ENCODE data around the gene KIF1A. TPM values are rescaled to one million over a fixed set of nuclear protein-coding genes. Genes with fewer than 3 reads are reported as not detected.

The KIF1A gene
- total RNA-seq, 4 donors from 2014 or later: 2.9 to 15.9 (median 3.2) TPM

GRCh38 chr2:240775905-240776304, 44.1 kb downstream of the KIF1A start:
- Histone ChIP-seq H3K4me1 (no peaks in the 10 kb centered on the region), H3K27ac (no peak overlapping the region), H3K9me3 (no peaks in the 10 kb centered on the region), H3K36me3 (no peaks in the 10 kb centered on the region), H3K27me3 (peaks cover 21% of the 10 kb centered on the region), H3K4me3 (no peak overlapping the region)
- no peak for DNase-seq (ENCODE audit: low spot score in 2 of 2)
- WGBS: 92% methylated on average over 8 of the region's 8 CpGs
- no peak for TF ChIP-seq EP300 (IDR thresholded peaks at IDR 0.05)

DNA sequence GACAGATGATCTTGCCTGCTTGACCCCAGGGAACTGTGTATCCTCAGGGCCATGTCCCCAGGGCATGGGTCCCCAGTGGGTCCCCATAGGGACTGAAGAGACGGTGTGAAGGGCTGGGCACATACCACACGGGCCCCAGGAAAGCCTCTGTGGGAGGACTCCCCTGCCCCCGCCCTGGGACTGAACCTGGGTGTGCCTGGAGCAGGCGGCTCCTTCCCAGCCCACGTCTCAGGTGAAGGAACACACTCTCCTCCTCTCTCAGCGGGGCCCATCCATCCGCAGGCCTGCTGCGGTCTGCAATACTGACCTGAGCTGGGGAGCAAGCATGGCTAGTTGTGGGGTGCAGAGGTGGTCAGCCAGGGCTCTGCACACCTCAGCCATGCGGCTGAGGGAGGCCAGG, 45.2 kb downstream of the KIF1A start:
- Histone ChIP-seq H3K27ac (no peak overlapping the region), H3K9me3 (no peaks in the 10 kb centered on the region), H3K36me3 (no peaks in the 10 kb centered on the region), H3K27me3 (peaks cover 15% of the 10 kb centered on the region), H3K4me3 (no peak overlapping the region), H3K4me1 (no peaks in the 10 kb centered on the region)
- TF ChIP-seq POLR2AphosphoS5 (IDR thresholded peaks at IDR 0.05): no peak
- TF ChIP-seq POLR2A (IDR thresholded peaks at IDR 0.05): no peak
- no peak for TF ChIP-seq CTCF (IDR thresholded peaks at IDR 0.05)
- 88% methylated on average over 3 of the region's 9 CpGs for WGBS
- DNase-seq (ENCODE audit: low spot score in 2 of 2): no peak

- Histone ChIP-seq H3K4me1 (no peaks in the 10 kb centered on the region), H3K4me3 (no peak overlapping the region), H3K27ac (no peak overlapping the region), H3K9me3 (no peaks in the 10 kb centered on the region), H3K36me3 (no peaks in the 10 kb centered on the region), H3K27me3 (no peaks in the 10 kb centered on the region)
- WGBS: 93% methylated on average over 4 of the region's 7 CpGs
- DNase-seq (ENCODE audit: low spot score in 2 of 2): no peak
- TF ChIP-seq POLR2AphosphoS5 (IDR thresholded peaks at IDR 0.05) (no peak), CTCF (IDR thresholded peaks at IDR 0.05) (no peak), EP300 (IDR thresholded peaks at IDR 0.05) (no peak), POLR2A (IDR thresholded peaks at IDR 0.05) (no peak)
Measured at GRCh38 chr2:240769096-240769495, 50.9 kb downstream of the KIF1A start.

GRCh38 chr2:240768216-240768615, 51.8 kb downstream of the KIF1A start:
- 79% methylated on average over 6 of the region's 7 CpGs for WGBS
- H3K36me3 ChIP-seq: no peaks in the 10 kb centered on the region
- H3K4me3 ChIP-seq: no peak overlapping the region
- DNase-seq (ENCODE audit: low spot score in 2 of 2): no peak
- no peaks in the 10 kb centered on the region for H3K4me1 ChIP-seq
- H3K9me3 ChIP-seq: no peaks in the 10 kb centered on the region
- H3K27ac ChIP-seq: no peak overlapping the region
- no peak for TF ChIP-seq EP300 (IDR thresholded peaks at IDR 0.05)
- TF ChIP-seq POLR2AphosphoS5 (IDR thresholded peaks at IDR 0.05): no peak
- no peak for TF ChIP-seq CTCF (IDR thresholded peaks at IDR 0.05)
- TF ChIP-seq POLR2A (IDR thresholded peaks at IDR 0.05): no peak
- no peaks in the 10 kb centered on the region for H3K27me3 ChIP-seq

DNA sequence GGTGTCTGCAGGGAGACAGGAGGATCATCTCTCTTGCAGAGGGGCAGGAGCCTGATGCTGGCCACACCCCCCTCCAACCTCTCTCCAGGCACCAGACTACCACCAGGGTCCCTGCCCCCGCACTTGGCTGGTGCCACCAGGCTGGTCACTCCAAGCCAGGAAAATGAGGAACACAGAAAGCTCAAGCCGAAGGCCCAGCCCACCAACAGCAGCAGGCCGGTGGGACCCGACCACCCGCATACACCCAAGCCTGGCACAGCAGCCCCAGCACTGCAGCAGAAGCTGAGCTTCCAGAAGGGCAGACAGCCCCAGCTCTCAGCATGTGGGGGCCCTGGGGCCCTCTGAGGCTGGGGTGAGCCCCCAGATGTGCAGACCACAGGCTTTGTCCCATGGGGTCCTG, 52.7 kb downstream of the KIF1A start:
- Histone ChIP-seq H3K36me3 (no peaks in the 10 kb centered on the region), H3K9me3 (no peaks in the 10 kb centered on the region), H3K27me3 (no peaks in the 10 kb centered on the region), H3K4me3 (no peak overlapping the region), H3K4me1 (no peaks in the 10 kb centered on the region), H3K27ac (no peak overlapping the region)
- no peak for TF ChIP-seq POLR2AphosphoS5 (IDR thresholded peaks at IDR 0.05)
- no peak for TF ChIP-seq POLR2A (IDR thresholded peaks at IDR 0.05)
- no peak for TF ChIP-seq CTCF (IDR thresholded peaks at IDR 0.05)
- TF ChIP-seq EP300 (IDR thresholded peaks at IDR 0.05): no peak
- DNase-seq (ENCODE audit: low spot score in 2 of 2): no peak
- 100% methylated on average over 1 of the region's 5 CpGs for WGBS

DNA sequence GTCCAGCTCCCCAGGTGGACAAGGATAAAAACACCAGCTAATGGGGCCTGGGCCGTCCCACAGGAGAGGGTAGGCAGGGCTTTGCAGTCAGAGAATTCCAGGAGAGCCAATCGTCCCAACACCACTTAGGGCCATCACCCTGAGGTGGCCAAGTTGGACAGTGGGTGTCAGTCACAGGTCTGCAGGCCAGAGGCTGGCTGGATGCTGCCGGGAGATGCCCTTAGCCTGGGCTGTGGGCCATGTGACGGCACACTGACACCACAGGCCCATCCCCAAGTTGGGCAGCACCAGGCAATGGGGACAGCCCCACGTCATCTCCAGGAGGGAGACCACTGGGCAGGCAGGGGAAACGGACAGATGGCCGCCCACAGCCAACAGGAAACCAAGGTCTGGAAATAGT, 53.9 kb downstream of the KIF1A start:
- H3K9me3 ChIP-seq: no peaks in the 10 kb centered on the region
- H3K27ac ChIP-seq: no peak overlapping the region
- no CpG with 5 or more reads among the region's 7 CpGs for WGBS
- H3K27me3 ChIP-seq: no peaks in the 10 kb centered on the region
- no peak for DNase-seq (ENCODE audit: low spot score in 2 of 2)
- no peak overlapping the region for H3K4me3 ChIP-seq
- H3K36me3 ChIP-seq: no peaks in the 10 kb centered on the region
- H3K4me1 ChIP-seq: no peaks in the 10 kb centered on the region
- TF ChIP-seq POLR2AphosphoS5 (IDR thresholded peaks at IDR 0.05) (no peak), CTCF (IDR thresholded peaks at IDR 0.05) (no peak), POLR2A (IDR thresholded peaks at IDR 0.05) (no peak), EP300 (IDR thresholded peaks at IDR 0.05) (no peak)

Measured in suprapubic skin (tissue), 4 donors.